ENCODE measurements around the gene RLN3. TPM values are rescaled to one million over a fixed set of nuclear protein-coding genes. Genes with fewer than 3 reads are reported as not detected.

Gene RLN3
- total and polyA plus RNA-seq, 9 of the 15 experiments (the other 6 are each of a cell fraction or from before 2014, with no cell fraction given): 0.31 to 1.2 (median 0.71) TPM; not detected in 6

DNA sequence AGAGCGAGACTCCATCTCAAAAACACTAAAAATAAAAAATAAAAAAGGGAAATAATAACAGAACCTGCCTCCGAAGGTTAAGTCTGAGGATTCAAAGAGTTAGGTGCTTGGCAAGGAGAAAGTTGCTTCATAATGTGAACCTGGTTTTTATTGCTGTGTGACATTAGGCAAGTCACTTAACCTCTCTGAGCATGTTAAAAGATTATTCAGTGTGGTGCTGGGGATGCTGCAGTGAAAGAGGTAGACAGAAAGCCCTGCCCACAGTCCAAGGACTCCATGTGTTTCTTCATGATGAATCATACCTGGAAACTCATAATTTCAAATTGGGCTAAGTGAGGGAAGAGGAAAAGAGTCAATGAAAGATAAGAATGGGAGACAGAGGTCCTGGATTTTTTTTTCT is 6.0 kb downstream of the RLN3 start (continued):
- TF ChIP-seq, protein P1, sequence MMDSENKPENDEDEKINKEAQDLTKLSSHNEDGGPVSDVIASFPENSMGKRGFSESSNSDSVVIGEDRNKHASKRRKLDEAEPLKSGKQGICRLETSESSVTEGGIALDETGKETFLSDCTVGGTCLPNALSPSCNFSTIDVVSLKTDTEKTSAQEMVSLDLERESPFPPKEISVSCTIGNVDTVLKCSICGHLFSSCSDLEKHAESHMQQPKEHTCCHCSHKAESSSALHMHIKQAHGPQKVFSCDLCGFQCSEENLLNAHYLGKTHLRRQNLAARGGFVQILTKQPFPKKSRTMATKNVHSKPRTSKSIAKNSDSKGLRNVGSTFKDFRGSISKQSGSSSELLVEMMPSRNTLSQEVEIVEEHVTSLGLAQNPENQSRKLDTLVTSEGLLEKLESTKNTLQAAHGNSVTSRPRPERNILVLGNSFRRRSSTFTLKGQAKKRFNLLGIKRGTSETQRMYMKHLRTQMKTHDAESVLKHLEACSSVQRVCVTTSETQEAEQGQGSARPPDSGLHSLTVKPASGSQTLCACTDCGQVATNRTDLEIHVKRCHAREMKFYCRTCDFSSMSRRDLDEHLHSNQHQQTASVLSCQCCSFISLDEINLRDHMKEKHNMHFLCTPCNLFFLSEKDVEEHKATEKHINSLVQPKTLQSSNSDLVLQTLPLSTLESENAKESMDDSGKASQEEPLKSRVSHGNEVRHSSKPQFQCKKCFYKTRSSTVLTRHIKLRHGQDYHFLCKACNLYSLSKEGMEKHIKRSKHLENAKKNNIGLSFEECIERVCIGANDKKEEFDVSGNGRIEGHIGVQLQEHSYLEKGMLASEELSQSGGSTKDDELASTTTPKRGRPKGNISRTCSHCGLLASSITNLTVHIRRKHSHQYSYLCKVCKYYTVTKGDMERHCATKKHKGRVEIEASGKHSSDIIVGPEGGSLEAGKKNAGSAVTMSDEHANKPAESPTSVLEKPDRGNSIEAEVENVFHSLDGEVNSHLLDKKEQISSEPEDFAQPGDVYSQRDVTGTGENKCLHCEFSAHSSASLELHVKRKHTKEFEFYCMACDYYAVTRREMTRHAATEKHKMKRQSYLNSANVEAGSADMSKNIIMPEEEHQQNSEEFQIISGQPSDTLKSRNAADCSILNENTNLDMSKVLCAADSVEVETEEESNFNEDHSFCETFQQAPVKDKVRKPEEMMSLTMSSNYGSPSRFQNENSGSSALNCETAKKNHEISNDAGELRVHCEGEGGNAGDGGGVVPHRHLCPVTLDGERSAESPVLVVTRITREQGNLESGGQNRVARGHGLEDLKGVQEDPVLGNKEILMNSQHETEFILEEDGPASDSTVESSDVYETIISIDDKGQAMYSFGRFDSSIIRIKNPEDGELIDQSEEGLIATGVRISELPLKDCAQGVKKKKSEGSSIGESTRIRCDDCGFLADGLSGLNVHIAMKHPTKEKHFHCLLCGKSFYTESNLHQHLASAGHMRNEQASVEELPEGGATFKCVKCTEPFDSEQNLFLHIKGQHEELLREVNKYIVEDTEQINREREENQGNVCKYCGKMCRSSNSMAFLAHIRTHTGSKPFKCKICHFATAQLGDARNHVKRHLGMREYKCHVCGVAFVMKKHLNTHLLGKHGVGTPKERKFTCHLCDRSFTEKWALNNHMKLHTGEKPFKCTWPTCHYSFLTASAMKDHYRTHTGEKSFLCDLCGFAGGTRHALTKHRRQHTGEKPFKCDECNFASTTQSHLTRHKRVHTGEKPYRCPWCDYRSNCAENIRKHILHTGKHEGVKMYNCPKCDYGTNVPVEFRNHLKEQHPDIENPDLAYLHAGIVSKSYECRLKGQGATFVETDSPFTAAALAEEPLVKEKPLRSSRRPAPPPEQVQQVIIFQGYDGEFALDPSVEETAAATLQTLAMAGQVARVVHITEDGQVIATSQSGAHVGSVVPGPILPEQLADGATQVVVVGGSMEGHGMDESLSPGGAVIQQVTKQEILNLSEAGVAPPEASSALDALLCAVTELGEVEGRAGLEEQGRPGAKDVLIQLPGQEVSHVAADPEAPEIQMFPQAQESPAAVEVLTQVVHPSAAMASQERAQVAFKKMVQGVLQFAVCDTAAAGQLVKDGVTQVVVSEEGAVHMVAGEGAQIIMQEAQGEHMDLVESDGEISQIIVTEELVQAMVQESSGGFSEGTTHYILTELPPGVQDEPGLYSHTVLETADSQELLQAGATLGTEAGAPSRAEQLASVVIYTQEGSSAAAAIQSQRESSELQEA (IDR thresholded peaks at IDR 0.05; ENCODE audit: low read depth): no peak
- TF ChIP-seq KDM1A (IDR thresholded peaks at IDR 0.05): peak; percentile 89 to 94
- TF ChIP-seq, protein P2, sequence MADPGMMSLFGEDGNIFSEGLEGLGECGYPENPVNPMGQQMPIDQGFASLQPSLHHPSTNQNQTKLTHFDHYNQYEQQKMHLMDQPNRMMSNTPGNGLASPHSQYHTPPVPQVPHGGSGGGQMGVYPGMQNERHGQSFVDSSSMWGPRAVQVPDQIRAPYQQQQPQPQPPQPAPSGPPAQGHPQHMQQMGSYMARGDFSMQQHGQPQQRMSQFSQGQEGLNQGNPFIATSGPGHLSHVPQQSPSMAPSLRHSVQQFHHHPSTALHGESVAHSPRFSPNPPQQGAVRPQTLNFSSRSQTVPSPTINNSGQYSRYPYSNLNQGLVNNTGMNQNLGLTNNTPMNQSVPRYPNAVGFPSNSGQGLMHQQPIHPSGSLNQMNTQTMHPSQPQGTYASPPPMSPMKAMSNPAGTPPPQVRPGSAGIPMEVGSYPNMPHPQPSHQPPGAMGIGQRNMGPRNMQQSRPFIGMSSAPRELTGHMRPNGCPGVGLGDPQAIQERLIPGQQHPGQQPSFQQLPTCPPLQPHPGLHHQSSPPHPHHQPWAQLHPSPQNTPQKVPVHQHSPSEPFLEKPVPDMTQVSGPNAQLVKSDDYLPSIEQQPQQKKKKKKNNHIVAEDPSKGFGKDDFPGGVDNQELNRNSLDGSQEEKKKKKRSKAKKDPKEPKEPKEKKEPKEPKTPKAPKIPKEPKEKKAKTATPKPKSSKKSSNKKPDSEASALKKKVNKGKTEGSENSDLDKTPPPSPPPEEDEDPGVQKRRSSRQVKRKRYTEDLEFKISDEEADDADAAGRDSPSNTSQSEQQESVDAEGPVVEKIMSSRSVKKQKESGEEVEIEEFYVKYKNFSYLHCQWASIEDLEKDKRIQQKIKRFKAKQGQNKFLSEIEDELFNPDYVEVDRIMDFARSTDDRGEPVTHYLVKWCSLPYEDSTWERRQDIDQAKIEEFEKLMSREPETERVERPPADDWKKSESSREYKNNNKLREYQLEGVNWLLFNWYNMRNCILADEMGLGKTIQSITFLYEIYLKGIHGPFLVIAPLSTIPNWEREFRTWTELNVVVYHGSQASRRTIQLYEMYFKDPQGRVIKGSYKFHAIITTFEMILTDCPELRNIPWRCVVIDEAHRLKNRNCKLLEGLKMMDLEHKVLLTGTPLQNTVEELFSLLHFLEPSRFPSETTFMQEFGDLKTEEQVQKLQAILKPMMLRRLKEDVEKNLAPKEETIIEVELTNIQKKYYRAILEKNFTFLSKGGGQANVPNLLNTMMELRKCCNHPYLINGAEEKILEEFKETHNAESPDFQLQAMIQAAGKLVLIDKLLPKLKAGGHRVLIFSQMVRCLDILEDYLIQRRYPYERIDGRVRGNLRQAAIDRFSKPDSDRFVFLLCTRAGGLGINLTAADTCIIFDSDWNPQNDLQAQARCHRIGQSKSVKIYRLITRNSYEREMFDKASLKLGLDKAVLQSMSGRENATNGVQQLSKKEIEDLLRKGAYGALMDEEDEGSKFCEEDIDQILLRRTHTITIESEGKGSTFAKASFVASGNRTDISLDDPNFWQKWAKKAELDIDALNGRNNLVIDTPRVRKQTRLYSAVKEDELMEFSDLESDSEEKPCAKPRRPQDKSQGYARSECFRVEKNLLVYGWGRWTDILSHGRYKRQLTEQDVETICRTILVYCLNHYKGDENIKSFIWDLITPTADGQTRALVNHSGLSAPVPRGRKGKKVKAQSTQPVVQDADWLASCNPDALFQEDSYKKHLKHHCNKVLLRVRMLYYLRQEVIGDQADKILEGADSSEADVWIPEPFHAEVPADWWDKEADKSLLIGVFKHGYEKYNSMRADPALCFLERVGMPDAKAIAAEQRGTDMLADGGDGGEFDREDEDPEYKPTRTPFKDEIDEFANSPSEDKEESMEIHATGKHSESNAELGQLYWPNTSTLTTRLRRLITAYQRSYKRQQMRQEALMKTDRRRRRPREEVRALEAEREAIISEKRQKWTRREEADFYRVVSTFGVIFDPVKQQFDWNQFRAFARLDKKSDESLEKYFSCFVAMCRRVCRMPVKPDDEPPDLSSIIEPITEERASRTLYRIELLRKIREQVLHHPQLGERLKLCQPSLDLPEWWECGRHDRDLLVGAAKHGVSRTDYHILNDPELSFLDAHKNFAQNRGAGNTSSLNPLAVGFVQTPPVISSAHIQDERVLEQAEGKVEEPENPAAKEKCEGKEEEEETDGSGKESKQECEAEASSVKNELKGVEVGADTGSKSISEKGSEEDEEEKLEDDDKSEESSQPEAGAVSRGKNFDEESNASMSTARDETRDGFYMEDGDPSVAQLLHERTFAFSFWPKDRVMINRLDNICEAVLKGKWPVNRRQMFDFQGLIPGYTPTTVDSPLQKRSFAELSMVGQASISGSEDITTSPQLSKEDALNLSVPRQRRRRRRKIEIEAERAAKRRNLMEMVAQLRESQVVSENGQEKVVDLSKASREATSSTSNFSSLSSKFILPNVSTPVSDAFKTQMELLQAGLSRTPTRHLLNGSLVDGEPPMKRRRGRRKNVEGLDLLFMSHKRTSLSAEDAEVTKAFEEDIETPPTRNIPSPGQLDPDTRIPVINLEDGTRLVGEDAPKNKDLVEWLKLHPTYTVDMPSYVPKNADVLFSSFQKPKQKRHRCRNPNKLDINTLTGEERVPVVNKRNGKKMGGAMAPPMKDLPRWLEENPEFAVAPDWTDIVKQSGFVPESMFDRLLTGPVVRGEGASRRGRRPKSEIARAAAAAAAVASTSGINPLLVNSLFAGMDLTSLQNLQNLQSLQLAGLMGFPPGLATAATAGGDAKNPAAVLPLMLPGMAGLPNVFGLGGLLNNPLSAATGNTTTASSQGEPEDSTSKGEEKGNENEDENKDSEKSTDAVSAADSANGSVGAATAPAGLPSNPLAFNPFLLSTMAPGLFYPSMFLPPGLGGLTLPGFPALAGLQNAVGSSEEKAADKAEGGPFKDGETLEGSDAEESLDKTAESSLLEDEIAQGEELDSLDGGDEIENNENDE (IDR thresholded peaks at IDR 0.05; ENCODE audit: low read depth, low read length): no peak
- no peak for TF ChIP-seq ZBTB17 (CRISPR knock-in tag; IDR thresholded peaks at IDR 0.05)
- TF ChIP-seq RBM25 (IDR thresholded peaks at IDR 0.05; ENCODE audit: low read depth, low read length, severe bottlenecking): peak; percentile 99
- TF ChIP-seq ZNF324 (CRISPR knock-in tag; IDR thresholded peaks at IDR 0.05): no peak
- no peak for TF ChIP-seq PRPF4 (IDR thresholded peaks at IDR 0.05; ENCODE audit: insufficient read depth, low read depth, low read length, poor library complexity, severe bottlenecking)

Data from K562 (cell line).